Measurements from ENCODE around the gene PLBD2.

PLBD2 gene

GRCh38 chr12:113401066-113402000 lies 42.9 kb downstream of the PLBD2 start:
- H3K4me3 ChIP-seq (ENCODE audit: low read length): no peak overlapping the region
- H3K9me3 ChIP-seq (ENCODE audit: insufficient read depth, low read depth, low read length): no peaks in the 10 kb centered on the region
- no peak overlapping the region for H3K9ac ChIP-seq (ENCODE audit: low read depth, low read length)
- H3K36me3 ChIP-seq (ENCODE audit: insufficient read depth, low read depth, low read length): no peaks in the 10 kb centered on the region
- H3K4me1 ChIP-seq (ENCODE audit: insufficient read depth, low read length): peaks cover 8% of the 10 kb centered on the region; the same call in 1 of the 2 replicates
- no peak overlapping the region for H3K27ac ChIP-seq (ENCODE audit: low read length)
- no peaks in the 10 kb centered on the region for H3K27me3 ChIP-seq (ENCODE audit: insufficient read depth, low read length)

GRCh38 chr12:113402586-113403260 lies 44.3 kb downstream of the PLBD2 start:
- no peak overlapping the region for H3K9ac ChIP-seq (ENCODE audit: low read depth, low read length)
- H3K36me3 ChIP-seq (ENCODE audit: insufficient read depth, low read depth, low read length): no peaks in the 10 kb centered on the region
- no peaks in the 10 kb centered on the region for H3K9me3 ChIP-seq (ENCODE audit: insufficient read depth, low read depth, low read length)
- H3K27ac ChIP-seq (ENCODE audit: low read length): no peak overlapping the region
- no peaks in the 10 kb centered on the region for H3K27me3 ChIP-seq (ENCODE audit: insufficient read depth, low read length)
- no peak overlapping the region for H3K4me3 ChIP-seq (ENCODE audit: low read length)
- H3K4me1 ChIP-seq (ENCODE audit: insufficient read depth, low read length): peaks cover 8% of the 10 kb centered on the region; the same call in 1 of the 2 replicates

GRCh38 chr12:113403435-113404415 lies 45.3 kb downstream of the PLBD2 start, which contains the start of gene SDS:
Gene SDS (minus strand): TSS chr12:113403887. CDS start chr12:113399708, 4,179 bp downstream.
- Histone ChIP-seq H3K9me3 (ENCODE audit: insufficient read depth, low read depth, low read length) (no peaks in the 10 kb centered on the region), H3K27me3 (ENCODE audit: insufficient read depth, low read length) (no peaks in the 10 kb centered on the region), H3K9ac (ENCODE audit: low read depth, low read length) (no peak within 1 kb of the TSS), H3K27ac (ENCODE audit: low read length) (no peak within 1 kb of the TSS), H3K4me3 (ENCODE audit: low read length) (no peak within 1 kb of the TSS), H3K4me1 (ENCODE audit: insufficient read depth, low read length) (peaks cover 8% of the 10 kb centered on the region; the same call in 1 of the 2 replicates), H3K36me3 (ENCODE audit: insufficient read depth, low read depth, low read length) (no peaks in the 10 kb centered on the region)

GRCh38 chr12:113405694-113406093 lies 47.3 kb downstream of the PLBD2 start:
- H3K9me3 ChIP-seq (ENCODE audit: insufficient read depth, low read depth, low read length): no peaks in the 10 kb centered on the region
- peaks cover 8% of the 10 kb centered on the region; the same call in 1 of the 2 replicates for H3K4me1 ChIP-seq (ENCODE audit: insufficient read depth, low read length)
- H3K27me3 ChIP-seq (ENCODE audit: insufficient read depth, low read length): no peaks in the 10 kb centered on the region
- no peak overlapping the region for H3K9ac ChIP-seq (ENCODE audit: low read depth, low read length)
- H3K36me3 ChIP-seq (ENCODE audit: insufficient read depth, low read depth, low read length): no peaks in the 10 kb centered on the region
- no peak overlapping the region for H3K27ac ChIP-seq (ENCODE audit: low read length)
- H3K4me3 ChIP-seq (ENCODE audit: low read length): no peak overlapping the region

- Histone ChIP-seq H3K4me1 (ENCODE audit: insufficient read depth, low read length) (peaks cover 8% of the 10 kb centered on the region; the same call in 1 of the 2 replicates), H3K9ac (ENCODE audit: low read depth, low read length) (no peak overlapping the region), H3K27ac (ENCODE audit: low read length) (no peak overlapping the region)
These were observed 49.7 kb downstream of the PLBD2 start for GRCh38 chr12:113407931-113408600.

DNA sequence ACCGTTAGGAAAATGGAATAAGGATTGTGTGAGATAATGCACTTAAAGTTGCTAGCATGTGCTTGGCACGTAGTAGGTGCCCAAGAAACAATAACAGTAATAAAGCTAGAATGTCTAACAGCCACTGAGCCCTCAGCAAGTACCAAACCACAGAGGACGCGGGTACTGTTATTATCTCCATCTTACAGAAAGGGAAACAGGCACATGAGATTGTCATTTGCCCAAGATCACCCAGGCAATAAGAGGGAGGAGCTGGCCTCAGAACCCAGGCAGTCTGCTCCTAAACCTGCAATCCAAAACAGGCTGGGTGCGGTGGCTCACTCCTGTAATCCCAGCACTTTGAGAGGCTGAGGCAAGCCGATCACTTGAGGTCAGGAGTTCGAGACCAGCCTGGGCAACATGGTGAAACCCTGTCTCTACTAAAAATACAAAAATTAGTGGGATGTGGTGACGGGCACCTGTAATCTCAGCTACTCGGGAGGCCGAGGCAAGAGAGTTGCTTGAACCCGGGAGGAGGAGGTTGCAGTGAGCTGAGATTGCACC lies 50.4 kb downstream of the PLBD2 start:
- H3K9ac ChIP-seq (ENCODE audit: low read depth, low read length): no peak overlapping the region
- H3K36me3 ChIP-seq (ENCODE audit: insufficient read depth, low read depth, low read length): no peaks in the 10 kb centered on the region
- H3K27me3 ChIP-seq (ENCODE audit: insufficient read depth, low read length): no peaks in the 10 kb centered on the region
- H3K27ac ChIP-seq (ENCODE audit: low read length): no peak overlapping the region
- H3K4me3 ChIP-seq (ENCODE audit: low read length): no peak overlapping the region
- H3K9me3 ChIP-seq (ENCODE audit: insufficient read depth, low read depth, low read length): no peaks in the 10 kb centered on the region
- peaks cover 8% of the 10 kb centered on the region; the same call in 1 of the 2 replicates for H3K4me1 ChIP-seq (ENCODE audit: insufficient read depth, low read length)

More at GRCh38 chr12:113407931-113408600, 49.7 kb downstream of the PLBD2 start:
- Histone ChIP-seq H3K4me3 (ENCODE audit: low read length) (no peak overlapping the region), H3K27me3 (ENCODE audit: insufficient read depth, low read length) (no peaks in the 10 kb centered on the region), H3K36me3 (ENCODE audit: insufficient read depth, low read depth, low read length) (no peaks in the 10 kb centered on the region), H3K9me3 (ENCODE audit: insufficient read depth, low read depth, low read length) (no peaks in the 10 kb centered on the region)

DNA sequence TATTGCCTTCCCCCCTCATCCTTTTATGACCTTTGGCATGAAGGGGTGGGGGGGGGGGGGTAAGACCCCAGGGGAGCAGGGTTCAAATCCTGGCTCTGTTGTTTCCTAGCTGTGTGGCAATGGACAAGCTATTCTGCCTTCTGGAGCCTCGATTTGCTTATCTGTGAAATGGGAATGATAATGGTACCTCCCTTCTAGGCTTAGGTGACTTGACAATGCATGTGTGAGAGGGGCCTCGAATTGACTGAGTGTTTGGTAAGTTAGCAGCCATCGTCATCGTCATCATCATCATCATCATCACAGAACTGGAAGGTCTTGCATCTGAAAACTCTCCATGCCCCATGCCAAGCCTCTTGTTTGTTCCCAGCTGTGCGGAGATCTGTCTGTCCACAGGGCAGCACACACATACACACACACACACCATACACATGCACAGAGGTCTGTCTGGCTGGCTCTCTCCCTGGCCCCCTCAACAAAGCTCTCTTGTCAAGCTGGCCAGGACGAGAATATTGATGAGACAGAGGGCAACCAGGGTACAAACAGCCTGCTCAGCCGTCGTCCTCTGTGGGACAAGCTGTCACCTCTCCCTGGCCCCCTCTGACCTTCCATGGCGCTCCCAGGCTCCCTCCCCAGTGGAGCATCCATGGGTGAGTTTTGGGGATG lies 51.2 kb downstream of the PLBD2 start:
- Histone ChIP-seq H3K9ac (ENCODE audit: low read depth, low read length) (no peak overlapping the region), H3K4me1 (ENCODE audit: insufficient read depth, low read length) (peaks cover 8% of the 10 kb centered on the region; the same call in 1 of the 2 replicates), H3K27me3 (ENCODE audit: insufficient read depth, low read length) (no peaks in the 10 kb centered on the region), H3K4me3 (ENCODE audit: low read length) (no peak overlapping the region), H3K27ac (ENCODE audit: low read length) (no peak overlapping the region), H3K9me3 (ENCODE audit: insufficient read depth, low read depth, low read length) (no peaks in the 10 kb centered on the region), H3K36me3 (ENCODE audit: insufficient read depth, low read depth, low read length) (no peaks in the 10 kb centered on the region)

- H3K4me3 ChIP-seq (ENCODE audit: low read length): no peak overlapping the region
- H3K9ac ChIP-seq (ENCODE audit: low read depth, low read length): no peak overlapping the region
- H3K27me3 ChIP-seq (ENCODE audit: insufficient read depth, low read length): no peaks in the 10 kb centered on the region
- H3K4me1 ChIP-seq (ENCODE audit: insufficient read depth, low read length): no peaks in the 10 kb centered on the region
- H3K36me3 ChIP-seq (ENCODE audit: insufficient read depth, low read depth, low read length): no peaks in the 10 kb centered on the region
- H3K27ac ChIP-seq (ENCODE audit: low read length): no peak overlapping the region
- no peaks in the 10 kb centered on the region for H3K9me3 ChIP-seq (ENCODE audit: insufficient read depth, low read depth, low read length)
These were observed 55.1 kb downstream of the PLBD2 start for GRCh38 chr12:113413488-113413939.

GRCh38 chr12:113414519-113415038 lies 56.2 kb downstream of the PLBD2 start:
- Histone ChIP-seq H3K4me1 (ENCODE audit: insufficient read depth, low read length) (no peaks in the 10 kb centered on the region), H3K27me3 (ENCODE audit: insufficient read depth, low read length) (no peaks in the 10 kb centered on the region), H3K36me3 (ENCODE audit: insufficient read depth, low read depth, low read length) (no peaks in the 10 kb centered on the region), H3K4me3 (ENCODE audit: low read length) (no peak overlapping the region), H3K9me3 (ENCODE audit: insufficient read depth, low read depth, low read length) (no peaks in the 10 kb centered on the region), H3K27ac (ENCODE audit: low read length) (no peak overlapping the region), H3K9ac (ENCODE audit: low read depth, low read length) (no peak overlapping the region)
